Spinal cord (tissue), 10 donors: Measurements from ENCODE around the gene CTIF. TPM values are rescaled to one million over a fixed set of nuclear protein-coding genes. Genes with fewer than 3 reads are reported as not detected.

ENCODE experiments used
- DNase-seq, 6 donors: peaks; one replicate each; pipeline versions ENCODE4 v3.0.0 to v3.0.0-alpha.2; 2013 to 2015; ENCODE audit warnings: low spot score in 6 of 6, low read depth in 4 of 6
- H3K27ac ChIP-seq: one replicate; pipeline ENCODE4 v1.5.1; 2013; ENCODE audit warnings: low read depth, low read length, control low read depth
- H3K27me3 ChIP-seq: one replicate; pipeline ENCODE4 v1.6.1; 2013; ENCODE audit warnings: low read length; ENCODE audit not compliant: control insufficient read depth, insufficient read depth
- H3K36me3 ChIP-seq: one replicate; pipeline ENCODE4 v1.6.1; 2013; ENCODE audit warnings: low read length; ENCODE audit not compliant: control insufficient read depth, insufficient read depth
- H3K4me1 ChIP-seq: one replicate; pipeline ENCODE4 v1.6.1; 2013; ENCODE audit warnings: low read length; ENCODE audit not compliant: control insufficient read depth, insufficient read depth
- H3K4me3 ChIP-seq: one replicate; pipeline ENCODE4 v1.5.1; 2013; ENCODE audit warnings: low read depth, low read length, control low read depth
- H3K9me3 ChIP-seq: one replicate; pipeline ENCODE4 v1.6.1; 2013; ENCODE audit warnings: low read length; ENCODE audit not compliant: control insufficient read depth, insufficient read depth
- WGBS: methylation state at CpG from one replicate; pipeline ENCODE4 v1.1.5; 2013; ENCODE audit warnings: missing lambda C conversion rate; ENCODE audit not compliant: insufficient coverage; 5-methylcytosine and 5-hydroxymethylcytosine counted together
- polyA plus RNA-seq, 2 donors: library from polyadenylated mRNA; unstranded; fragments of 120-200 nt; gene quantifications; one replicate each; pipeline ENCODE4 v1.2.1, GENCODE V29; 2013; ENCODE audit not compliant: insufficient read length in 2 of 2
- total RNA-seq, 2 donors: library from RNA; depleted of rRNA in 1 of 2; stranded (reverse); fragments of 120-200 nt in 1 of 2; fragments of >200 nt in 1 of 2; gene quantifications; one replicate each; pipeline versions ENCODE4 v1.2.3 to v1.2.4, GENCODE V29; 2013 to 2014
- donor health status: healthy.

Gene CTIF
- total and polyA plus RNA-seq, 4 donors, result 32.5 to 106 (median 72.6) TPM

- peaks cover 45% of the 10 kb centered on the region for H3K36me3 ChIP-seq
- 91% methylated on average over 8 of the region's 8 CpGs for WGBS
- DNase-seq, result no peak
- H3K4me3 ChIP-seq, result no peak overlapping the region
- no peaks in the 10 kb centered on the region for H3K9me3 ChIP-seq
- H3K27me3 ChIP-seq, result no peaks in the 10 kb centered on the region
- H3K27ac ChIP-seq, result no peak overlapping the region
- peaks cover 17% of the 10 kb centered on the region for H3K4me1 ChIP-seq
Measured at GRCh38 chr18:48621240-48621639, 82.4 kb downstream of the CTIF start.

GRCh38 chr18:48621815-48622555 lies 83.2 kb downstream of the CTIF start:
- Histone ChIP-seq H3K27me3 (no peaks in the 10 kb centered on the region), H3K4me1 (peaks cover 13% of the 10 kb centered on the region), H3K9me3 (no peaks in the 10 kb centered on the region), H3K36me3 (peaks cover 45% of the 10 kb centered on the region), H3K27ac (no peak overlapping the region), H3K4me3 (no peak overlapping the region)
- 80% methylated on average over 10 of the region's 11 CpGs for WGBS
- DNase-seq, result no peak

GRCh38 chr18:48622911-48623431 lies 84.1 kb downstream of the CTIF start:
- H3K9me3 ChIP-seq, result no peaks in the 10 kb centered on the region
- H3K36me3 ChIP-seq, result peaks cover 40% of the 10 kb centered on the region
- no peak for DNase-seq
- WGBS, result 88% methylated on average over 6 of the region's 13 CpGs
- H3K4me3 ChIP-seq, result no peak overlapping the region
- H3K27ac ChIP-seq, result no peak overlapping the region
- H3K27me3 ChIP-seq, result no peaks in the 10 kb centered on the region
- peaks cover 4% of the 10 kb centered on the region for H3K4me1 ChIP-seq

GRCh38 chr18:48623468-48624235 lies 84.8 kb downstream of the CTIF start:
- Histone ChIP-seq H3K4me1 (peaks cover under 1% of the 10 kb centered on the region), H3K27me3 (no peaks in the 10 kb centered on the region), H3K4me3 (no peak overlapping the region), H3K9me3 (no peaks in the 10 kb centered on the region), H3K27ac (no peak overlapping the region), H3K36me3 (peaks cover 37% of the 10 kb centered on the region)
- WGBS, result 100% methylated on average over 1 of the region's 7 CpGs
- DNase-seq, result no peak

- 83% methylated on average over 1 of the region's 4 CpGs for WGBS
- no peak overlapping the region for H3K27ac ChIP-seq
- DNase-seq, result no peak
Measured at GRCh38 chr18:48624856-48625255, 86.0 kb downstream of the CTIF start.

GRCh38 chr18:48627216-48627615 lies 88.4 kb downstream of the CTIF start:
- H3K9me3 ChIP-seq, result no peaks in the 10 kb centered on the region
- 69% methylated on average over 2 of the region's 3 CpGs for WGBS
- H3K36me3 ChIP-seq, result peaks cover 30% of the 10 kb centered on the region
- H3K4me3 ChIP-seq, result no peak overlapping the region
- no peak for DNase-seq
- H3K27ac ChIP-seq, result no peak overlapping the region
- H3K4me1 ChIP-seq, result no peaks in the 10 kb centered on the region
- H3K27me3 ChIP-seq, result no peaks in the 10 kb centered on the region

More at GRCh38 chr18:48624856-48625255, 86.0 kb downstream of the CTIF start:
- no peaks in the 10 kb centered on the region for H3K27me3 ChIP-seq
- peaks cover 33% of the 10 kb centered on the region for H3K36me3 ChIP-seq
- no peaks in the 10 kb centered on the region for H3K4me1 ChIP-seq
- H3K4me3 ChIP-seq, result no peak overlapping the region
- H3K9me3 ChIP-seq, result no peaks in the 10 kb centered on the region

DNA sequence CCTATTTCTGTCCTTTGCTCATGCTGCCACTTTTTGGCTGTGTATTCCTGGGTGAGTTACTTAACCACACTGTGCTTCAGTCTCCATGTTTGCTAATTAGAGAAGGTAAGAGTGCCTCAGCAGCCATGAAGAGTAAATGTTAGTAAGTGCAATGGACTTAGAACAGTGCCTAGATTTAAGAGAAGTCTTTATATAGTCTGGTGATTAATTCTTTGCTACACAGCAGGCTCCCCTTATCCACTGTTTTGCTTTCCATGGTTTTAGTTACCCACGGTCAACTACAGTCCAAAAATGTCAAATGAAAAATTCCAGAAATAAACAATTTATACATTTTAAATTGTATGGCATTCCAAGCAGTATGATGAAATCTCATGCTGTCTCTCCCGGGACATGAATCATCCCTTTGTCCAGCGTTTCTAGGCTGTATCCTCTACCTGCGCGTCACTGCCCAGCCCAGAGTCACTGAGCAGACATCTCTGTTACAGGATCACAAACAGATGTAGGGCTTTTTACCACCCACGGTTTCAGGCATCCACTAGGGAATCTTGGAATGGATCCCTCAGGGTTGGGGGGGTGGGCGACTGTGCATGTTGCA lies 91.0 kb downstream of the CTIF start:
- WGBS, result 50% methylated on average over 4 of the region's 7 CpGs
- Histone ChIP-seq H3K9me3 (no peaks in the 10 kb centered on the region), H3K4me1 (no peaks in the 10 kb centered on the region), H3K27ac (no peak overlapping the region), H3K4me3 (no peak overlapping the region), H3K27me3 (no peaks in the 10 kb centered on the region), H3K36me3 (peaks cover 27% of the 10 kb centered on the region)
- peak in 1 of 6 donors; percentile 30 for DNase-seq

DNA sequence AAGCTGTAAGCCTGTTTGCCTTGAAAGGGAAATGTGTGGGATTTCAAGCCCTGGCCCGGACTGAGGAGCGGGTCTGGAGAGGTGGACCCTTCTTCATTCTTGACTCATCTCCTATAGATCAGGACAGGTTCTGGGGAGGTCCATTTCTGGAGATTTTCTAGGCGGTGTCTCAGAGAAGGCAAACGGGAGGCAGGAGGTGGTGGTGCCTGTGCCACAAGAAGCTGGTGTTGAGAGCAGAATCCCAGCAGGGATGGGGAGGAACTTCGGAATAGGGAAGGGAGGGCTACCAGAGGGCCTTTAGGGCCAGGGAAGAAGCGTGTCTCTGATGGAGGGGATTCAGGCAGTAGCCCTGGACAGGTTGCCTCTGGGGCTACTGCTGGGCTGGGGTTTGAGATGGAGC lies 93.0 kb downstream of the CTIF start:
- Histone ChIP-seq H3K9me3 (no peaks in the 10 kb centered on the region), H3K27me3 (no peaks in the 10 kb centered on the region), H3K4me1 (peaks cover 7% of the 10 kb centered on the region), H3K27ac (no peak overlapping the region), H3K36me3 (peaks cover 33% of the 10 kb centered on the region), H3K4me3 (no peak overlapping the region)
- no peak for DNase-seq
- 100% methylated on average over 3 of the region's 6 CpGs for WGBS

DNA sequence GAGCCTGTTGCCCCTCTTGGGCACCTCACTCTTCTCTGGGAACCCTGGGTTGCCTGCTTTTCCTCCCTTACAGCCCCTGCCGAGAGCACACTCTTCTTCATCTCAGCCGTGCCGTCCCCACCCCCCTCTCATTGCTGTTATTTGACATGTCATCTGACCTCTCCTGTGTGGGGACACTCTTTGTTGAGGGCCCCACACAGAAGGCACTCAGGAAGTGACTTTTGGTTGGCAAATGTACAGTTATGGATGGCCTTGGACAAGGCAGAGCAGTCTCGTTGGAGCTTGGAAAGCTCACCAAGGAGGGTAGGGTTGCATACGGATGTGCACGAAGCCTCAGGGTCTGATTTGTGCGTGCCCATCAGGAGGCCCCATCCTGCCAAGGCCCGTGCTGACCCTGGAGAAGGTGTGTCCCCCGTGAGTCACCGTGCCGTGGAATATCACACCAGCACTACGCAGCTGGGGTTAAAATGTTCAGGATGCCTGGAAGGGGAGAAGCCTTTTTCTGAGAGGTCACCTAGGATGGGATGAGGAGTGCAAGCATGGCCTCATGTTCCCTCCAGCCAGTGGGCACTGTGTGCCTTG lies 93.9 kb downstream of the CTIF start:
- Histone ChIP-seq H3K4me3 (no peak overlapping the region), H3K4me1 (peaks cover 7% of the 10 kb centered on the region), H3K9me3 (no peaks in the 10 kb centered on the region), H3K27ac (no peak overlapping the region), H3K36me3 (peaks cover 42% of the 10 kb centered on the region), H3K27me3 (no peaks in the 10 kb centered on the region)
- 89% methylated on average over 7 of the region's 12 CpGs for WGBS
- DNase-seq, result no peak
